Measurements from ENCODE around the gene WASL. TPM values are rescaled to one million over a fixed set of nuclear protein-coding genes. Genes with fewer than 3 reads are reported as not detected.
"Not testable (repeated sequence)": the region's sequence is repeated elsewhere in the genome, so short reads cannot be mapped to it uniquely, and the experiment has no call there.

WASL gene
- total RNA-seq (2014; rRNA removed; shearing (Covaris generic); ENCODE audit: low replicate concordance), result 3.9 and 4.1 TPM in 2 replicates

DNA sequence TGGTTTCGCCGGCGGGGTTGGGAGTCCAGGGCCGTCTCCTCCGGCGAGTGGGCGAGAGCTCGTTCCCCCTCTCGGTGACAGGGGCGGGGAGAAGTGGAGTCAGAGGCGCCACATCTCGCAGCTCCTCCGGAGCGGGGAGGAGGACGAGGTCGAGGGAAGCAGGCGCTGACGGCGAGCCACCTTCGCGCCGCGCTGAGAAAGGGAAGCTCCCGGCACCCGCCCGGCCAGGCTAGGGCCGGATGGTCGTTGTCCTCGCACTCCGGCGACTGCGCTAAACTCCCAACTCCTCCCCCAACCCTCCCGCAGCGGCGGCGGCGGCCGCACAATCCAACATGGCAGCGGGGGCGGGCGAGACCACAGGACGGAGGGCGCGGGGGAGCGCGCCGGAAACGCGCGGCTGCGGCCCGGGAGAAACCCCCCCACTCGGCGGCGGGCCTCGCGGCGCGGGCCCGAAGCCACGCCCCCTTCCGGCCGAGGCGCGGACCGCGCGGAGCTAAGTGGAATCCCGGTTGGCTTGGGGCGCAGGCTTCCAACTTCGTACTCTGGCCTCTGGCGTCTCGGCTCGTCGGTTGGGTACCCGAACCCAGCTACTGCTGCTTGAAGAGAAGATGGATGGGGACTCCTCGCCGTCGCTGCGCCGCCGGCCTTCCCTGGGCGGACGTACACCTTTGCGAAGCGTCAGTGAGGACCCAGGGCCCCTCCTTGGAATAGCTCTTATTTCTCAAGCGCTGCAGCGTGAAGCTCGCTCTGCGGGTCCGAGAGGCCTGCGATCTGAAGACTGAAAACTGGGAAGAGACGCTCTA lies at the start of gene WASL:
TSS of gene WASL (minus strand) at position 270 of the 803 bp plus-strand sequence. CDS start at position 1, 269 bp downstream.
- in situ Hi-C loops (cut with HindIII; ENCODE audit: low pct_unique_long_range_greater_than_20kb, low sequenced_read_pairs), result no loop called here
- peak; percentile 93 for DNase-seq (ENCODE audit: low read depth)

DNA sequence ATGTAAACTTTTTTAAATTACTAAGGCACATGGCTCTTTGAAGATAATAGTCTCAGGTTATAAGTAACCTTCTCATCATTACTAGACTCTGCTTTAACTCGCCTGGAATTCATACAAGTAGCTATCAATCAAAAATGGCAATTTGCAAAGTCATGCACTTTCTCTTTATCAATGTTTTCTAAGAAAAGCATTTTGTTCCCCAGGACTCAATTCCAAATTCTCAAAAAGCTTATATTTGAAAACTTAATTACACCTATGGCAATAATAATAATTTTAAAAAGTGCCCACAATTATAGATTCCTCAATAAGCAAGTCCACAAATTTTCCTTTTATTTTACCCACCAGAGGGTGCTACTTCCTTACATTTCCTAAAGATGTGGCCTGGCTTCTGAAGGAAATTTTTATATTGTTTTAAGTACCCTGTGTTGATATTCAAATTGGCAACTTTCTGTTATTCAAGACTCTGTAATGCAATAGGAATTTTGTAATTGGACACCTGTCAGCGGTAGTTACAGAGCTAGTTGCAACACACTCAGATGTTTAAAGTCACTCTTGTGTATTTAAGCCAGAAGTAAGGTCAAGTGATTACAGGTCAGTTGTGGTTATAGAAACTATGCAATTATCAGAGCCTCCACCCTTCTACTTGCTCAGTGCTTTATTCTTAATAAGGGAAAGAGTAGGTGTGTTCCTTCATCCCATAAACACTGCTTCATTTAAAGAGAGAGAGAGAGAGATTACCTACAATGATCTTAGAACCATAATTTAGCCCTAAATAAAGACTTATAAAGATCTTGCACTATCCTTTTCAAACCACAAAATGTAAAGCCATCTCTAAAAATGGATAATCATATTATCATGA lies 49.1 kb upstream of the WASL start:
- peak; percentile 92 for DNase-seq (ENCODE audit: low read depth)
- in situ Hi-C loops (cut with HindIII; ENCODE audit: low pct_unique_long_range_greater_than_20kb, low sequenced_read_pairs), result no loop called here

DNA sequence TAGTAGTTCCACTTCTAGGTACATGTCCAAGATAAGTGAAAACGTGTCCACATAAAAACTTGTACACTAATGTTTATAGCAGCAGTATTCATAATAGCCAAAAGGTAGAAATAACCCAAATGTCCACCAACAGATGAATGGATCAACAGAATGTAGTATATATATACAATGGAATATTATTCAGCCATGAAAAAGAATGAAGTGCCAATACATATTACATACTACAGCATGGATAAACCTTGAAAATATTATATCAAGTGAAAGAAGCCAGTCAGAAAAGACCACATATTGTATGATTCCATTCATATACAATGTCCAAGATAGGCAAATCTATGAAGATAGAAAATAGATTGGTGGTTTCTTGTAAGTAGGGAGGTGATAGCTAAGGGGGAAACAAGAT lies 47.8 kb upstream of the WASL start:
- in situ Hi-C loops (cut with HindIII; ENCODE audit: low pct_unique_long_range_greater_than_20kb, low sequenced_read_pairs), result no loop called here
- no peak for DNase-seq (ENCODE audit: low read depth)

DNA sequence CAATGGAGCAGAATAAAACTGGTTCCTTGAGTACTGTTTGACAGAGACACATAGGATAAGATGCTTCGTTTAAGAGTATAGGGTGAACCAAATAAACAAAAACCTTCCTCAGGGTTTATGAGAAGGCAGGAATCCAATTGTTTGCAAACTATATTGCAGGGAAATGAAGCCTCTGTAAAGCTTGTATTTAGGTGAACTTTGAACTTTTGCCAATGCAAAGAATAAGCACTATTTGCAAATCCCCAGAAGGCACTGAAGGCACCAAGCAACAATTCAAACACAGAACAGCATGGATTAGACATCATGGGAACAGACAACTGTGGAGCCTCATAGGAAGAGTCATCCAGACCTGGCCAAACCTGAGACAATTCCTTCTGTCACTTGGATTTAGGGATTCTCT lies 47.1 kb upstream of the WASL start:
- in situ Hi-C loops (cut with HindIII; ENCODE audit: low pct_unique_long_range_greater_than_20kb, low sequenced_read_pairs), result no loop called here
- DNase-seq (ENCODE audit: low read depth), result no peak

DNA sequence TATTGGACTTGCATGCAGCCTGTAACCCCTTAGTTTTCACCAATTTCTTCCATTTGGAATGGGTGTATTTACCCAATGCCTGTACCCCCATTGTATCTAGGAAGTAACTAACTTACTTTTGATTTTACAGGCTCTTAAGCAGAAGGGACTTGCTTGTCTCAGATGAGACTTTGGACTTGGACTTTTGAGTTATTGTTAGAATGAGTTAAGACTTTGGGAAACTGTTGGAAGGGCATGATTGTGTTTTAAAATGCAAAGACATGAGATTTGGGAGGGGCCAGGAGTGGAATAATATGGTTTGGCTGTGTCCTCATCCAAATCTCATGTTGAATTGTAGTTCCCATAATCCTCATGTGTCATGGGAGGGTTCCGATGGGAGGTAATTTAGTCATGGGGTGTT lies 46.3 kb upstream of the WASL start:
- in situ Hi-C loops (cut with HindIII; ENCODE audit: low pct_unique_long_range_greater_than_20kb, low sequenced_read_pairs); DNase-seq (ENCODE audit: low read depth): not testable (repeated sequence)

DNA sequence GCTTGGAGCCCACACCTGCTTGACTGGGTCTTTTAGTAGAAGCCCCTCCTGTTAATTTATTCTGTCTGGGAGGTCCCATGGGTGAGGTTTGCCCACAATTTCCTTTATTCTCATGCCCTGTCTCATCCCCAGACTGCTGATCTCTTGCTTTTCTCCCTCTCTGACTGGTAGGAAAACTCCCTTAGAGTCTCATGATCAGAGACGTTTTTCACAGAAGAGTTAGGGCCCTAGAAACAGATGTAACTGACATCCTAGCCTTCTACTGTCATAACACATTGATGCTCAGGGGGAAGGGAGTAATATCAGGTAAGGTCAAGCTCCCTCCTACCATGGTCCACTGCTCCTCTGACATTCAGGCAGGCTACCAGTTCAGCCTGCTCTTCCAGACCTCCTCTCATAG lies 43.7 kb upstream of the WASL start:
- no peak for DNase-seq (ENCODE audit: low read depth)
- in situ Hi-C loops (cut with HindIII; ENCODE audit: low pct_unique_long_range_greater_than_20kb, low sequenced_read_pairs), result no loop called here

DNA sequence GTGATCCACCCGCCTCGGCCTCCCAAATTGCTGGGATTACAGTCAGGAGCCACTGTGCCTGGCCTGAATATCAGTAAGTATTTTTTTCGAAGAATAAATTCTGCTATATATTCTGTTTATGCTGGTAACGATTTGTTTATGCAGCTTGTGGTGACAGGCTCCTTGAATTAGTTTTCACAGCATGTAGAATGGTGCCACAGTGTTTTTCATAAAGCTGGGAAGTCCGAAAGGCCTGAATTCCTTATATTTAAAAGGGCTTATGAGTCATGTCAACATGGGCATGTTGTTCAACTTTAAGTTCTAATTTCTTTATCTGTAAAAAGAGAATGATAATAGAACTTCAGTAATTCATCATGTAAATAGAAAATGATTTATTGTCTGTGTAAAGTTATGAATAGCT lies 42.2 kb upstream of the WASL start:
- in situ Hi-C loops (cut with HindIII; ENCODE audit: low pct_unique_long_range_greater_than_20kb, low sequenced_read_pairs), result no loop called here
- DNase-seq (ENCODE audit: low read depth), result no peak

DNA sequence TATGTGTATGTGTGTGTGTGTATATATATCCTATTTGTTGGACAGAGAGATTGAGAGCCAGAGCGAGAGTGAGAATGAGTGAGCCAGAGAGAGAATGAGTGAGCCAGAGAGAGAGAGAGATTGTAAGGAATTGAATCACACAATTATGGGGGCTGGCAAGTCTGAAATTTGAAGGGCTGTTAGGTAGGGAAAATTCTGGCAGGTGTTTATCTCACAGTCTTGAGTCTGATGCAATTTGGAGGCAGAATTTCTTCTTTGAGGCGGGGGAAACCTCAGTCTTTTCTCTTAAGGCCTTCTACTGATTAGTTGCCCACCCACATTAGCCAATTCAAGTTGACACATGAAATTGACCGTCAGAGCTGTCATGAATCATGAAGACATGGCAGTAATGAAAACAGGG lies 41.0 kb upstream of the WASL start:
- no peak for DNase-seq (ENCODE audit: low read depth)
- in situ Hi-C loops (cut with HindIII; ENCODE audit: low pct_unique_long_range_greater_than_20kb, low sequenced_read_pairs), result no loop called here

DNA sequence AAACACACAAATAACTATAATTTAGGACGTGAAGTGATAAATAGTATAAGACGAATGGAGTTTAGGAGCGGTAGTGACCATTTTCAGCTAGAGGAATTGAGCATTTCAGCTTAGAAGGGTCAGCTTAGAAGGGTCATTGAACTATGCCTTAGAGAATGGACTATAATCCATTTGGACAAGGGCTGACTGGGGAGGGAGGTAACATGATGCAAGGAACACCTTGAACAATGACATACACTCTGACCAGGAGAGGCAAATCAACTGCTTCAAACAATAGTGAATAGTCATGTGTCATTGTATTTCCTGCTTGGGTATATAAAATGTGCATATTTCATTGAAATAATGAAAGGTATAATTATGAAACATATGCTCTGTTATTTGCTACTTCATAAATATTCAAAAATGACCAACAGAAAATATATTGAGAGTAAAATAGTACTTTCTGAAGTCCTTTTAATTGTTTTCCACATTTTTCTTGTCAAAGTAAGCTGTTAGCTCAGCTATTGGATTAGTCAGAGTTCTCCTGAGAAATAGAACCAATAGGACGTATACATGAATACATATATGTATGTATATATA lies 40.5 kb upstream of the WASL start:
- in situ Hi-C loops (cut with HindIII; ENCODE audit: low pct_unique_long_range_greater_than_20kb, low sequenced_read_pairs), result no loop called here
- no peak for DNase-seq (ENCODE audit: low read depth)

DNA sequence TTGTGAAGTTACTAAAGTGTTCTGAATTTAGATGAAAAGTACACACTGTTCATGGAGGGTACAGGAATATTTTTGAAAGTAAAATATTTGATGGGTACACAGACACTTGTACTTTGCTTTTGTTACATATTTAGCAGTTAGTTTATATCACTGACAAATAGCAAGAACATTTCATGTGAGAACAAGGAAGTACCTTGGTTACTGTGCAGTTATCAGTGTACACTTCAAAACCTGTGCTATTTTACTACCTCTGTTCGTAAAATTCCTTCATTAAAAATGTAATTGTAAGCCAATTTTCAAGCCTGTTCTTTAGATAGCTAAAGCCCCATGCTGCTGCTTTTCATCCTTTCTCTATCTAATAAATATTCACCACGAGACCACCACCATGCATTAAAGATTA lies 39.8 kb upstream of the WASL start:
- no peak for DNase-seq (ENCODE audit: low read depth)
- in situ Hi-C loops (cut with HindIII; ENCODE audit: low pct_unique_long_range_greater_than_20kb, low sequenced_read_pairs), result no loop called here

DNA sequence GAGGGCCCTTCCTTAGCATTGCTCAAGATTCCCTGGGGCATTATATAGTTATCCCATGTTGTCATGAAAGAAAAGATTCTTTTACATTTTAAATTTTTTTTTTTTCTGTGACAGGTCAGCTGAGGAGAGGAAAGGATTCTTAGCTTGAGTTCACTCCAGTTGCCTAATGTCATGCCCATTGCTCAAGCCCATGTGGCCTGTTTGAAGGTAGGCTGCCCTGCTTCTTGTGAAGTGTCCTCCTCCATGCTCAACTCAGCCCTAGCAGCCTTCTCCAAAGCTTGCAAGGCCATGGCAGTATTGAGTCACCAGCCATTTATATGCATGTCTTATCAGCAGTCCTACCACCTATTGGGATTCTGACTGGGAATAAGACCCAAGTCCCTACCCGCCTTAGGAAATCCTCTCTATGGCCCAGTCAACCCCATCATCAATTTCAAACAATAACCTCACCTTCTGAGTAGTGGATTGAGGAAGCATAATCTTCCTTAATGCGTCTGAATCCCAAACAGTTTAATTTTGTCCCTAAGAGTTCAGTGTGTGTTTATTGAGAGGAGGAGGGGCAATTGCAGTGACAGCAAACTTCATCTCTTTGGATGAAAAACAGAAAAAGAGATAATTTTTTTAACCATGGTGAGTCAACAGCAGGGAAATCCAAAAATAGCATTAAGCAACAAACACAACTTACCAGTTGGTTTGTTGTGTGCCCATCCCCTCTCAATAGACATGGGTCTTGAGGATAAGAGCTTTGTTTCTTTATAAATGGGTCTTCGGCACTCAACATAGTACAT lies 38.6 kb upstream of the WASL start:
- in situ Hi-C loops (cut with HindIII; ENCODE audit: low pct_unique_long_range_greater_than_20kb, low sequenced_read_pairs), result no loop called here

DNA sequence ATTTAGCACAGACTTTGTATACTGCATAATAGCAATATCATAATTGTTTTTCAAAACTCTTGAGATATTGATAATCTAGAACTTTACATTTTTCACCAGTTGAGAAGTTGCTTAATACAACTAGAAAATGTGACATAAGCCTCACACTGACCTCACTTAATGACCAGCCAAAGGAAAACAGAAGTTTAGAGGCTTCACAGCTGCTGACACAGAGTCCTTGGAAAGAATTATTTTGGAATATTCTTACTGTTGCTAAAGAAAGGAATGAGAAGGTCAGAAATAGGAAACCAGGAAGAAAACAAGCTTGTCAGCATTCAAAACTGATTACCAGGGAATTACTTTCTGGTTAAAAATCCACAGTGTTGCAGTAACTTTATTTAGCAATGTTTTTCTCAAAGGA lies 35.5 kb upstream of the WASL start:
- in situ Hi-C loops (cut with HindIII; ENCODE audit: low pct_unique_long_range_greater_than_20kb, low sequenced_read_pairs), result no loop called here
- no peak for DNase-seq (ENCODE audit: low read depth)

More for the DNA sequence above, 38.6 kb upstream of the WASL start:
- DNase-seq (ENCODE audit: low read depth), result no peak

DNA sequence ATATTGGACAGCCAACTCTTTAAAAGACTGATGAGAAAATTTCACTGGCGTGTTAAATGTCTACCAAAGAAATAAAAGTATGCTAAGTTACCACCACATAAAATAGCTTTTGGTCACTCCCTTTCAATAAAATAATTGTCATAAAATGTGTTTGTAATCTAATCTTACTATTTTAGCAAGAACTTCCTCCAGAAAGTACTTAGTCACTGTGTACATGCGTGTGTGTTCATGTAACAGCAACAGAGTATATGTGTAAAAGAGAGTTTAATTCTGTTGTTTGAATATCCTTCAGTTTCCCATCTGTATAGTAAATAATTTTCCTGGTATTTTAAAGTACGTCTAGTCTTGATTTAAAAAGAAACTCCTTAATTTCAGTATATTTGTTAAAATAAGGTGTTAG lies 35.0 kb upstream of the WASL start:
- in situ Hi-C loops (cut with HindIII; ENCODE audit: low pct_unique_long_range_greater_than_20kb, low sequenced_read_pairs), result no loop called here

DNA sequence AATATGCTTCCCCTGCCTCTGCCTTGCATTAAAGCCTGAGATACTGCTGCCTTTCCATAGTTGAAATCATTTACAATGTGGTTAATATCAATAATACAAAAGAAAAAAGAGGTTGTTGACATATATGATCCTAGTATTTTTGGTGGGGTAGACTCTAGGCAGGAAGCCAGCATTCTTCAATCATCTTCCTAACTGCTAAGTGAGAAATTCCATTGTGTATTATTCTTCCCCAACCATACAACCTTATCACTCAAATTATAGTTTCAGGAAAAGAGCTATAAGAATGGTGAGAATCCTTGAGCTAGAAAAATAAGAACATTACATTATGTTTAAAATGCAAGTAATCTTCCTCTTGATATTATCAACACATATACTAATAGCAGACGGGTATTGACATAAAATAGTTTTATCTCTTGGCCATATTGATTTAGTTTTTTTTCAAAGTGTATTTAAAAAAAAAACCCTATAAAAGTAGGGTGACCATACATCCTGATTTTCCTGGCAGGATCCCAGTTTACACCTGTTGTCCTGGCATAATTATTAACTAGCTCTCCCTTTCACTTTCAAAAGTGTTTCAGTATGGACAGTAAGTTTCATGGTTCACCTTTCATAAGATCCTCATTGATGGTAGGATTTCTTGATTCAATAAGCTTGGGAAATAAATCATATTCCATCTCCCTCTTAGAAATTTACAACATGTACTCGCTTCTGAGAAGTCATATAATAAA lies 33.4 kb upstream of the WASL start:
- DNase-seq (ENCODE audit: low read depth), result no peak
- in situ Hi-C loops (cut with HindIII; ENCODE audit: low pct_unique_long_range_greater_than_20kb, low sequenced_read_pairs), result no loop called here

More for the DNA sequence above, 35.0 kb upstream of the WASL start:
- DNase-seq (ENCODE audit: low read depth), result no peak

DNA sequence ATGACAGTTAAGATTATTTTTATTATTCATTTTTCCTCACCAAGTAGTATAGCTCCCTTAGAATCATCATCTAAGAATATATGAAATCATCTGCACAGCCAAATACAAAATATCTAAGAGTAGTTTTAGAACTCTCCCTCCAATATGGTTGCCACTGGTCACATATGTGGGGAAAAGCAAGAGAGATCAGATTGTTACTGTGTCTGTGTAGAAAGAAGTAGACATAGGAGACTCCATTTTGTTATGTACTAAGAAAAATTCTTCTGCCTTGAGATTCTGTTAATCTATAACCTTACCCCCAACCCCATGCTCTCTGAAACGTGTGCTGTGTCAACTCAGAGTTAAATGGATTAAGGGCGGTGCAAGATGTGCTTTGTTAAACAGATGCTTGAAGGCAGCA lies 31.7 kb upstream of the WASL start:
- in situ Hi-C loops (cut with HindIII; ENCODE audit: low pct_unique_long_range_greater_than_20kb, low sequenced_read_pairs); DNase-seq (ENCODE audit: low read depth): not testable (repeated sequence)

DNA sequence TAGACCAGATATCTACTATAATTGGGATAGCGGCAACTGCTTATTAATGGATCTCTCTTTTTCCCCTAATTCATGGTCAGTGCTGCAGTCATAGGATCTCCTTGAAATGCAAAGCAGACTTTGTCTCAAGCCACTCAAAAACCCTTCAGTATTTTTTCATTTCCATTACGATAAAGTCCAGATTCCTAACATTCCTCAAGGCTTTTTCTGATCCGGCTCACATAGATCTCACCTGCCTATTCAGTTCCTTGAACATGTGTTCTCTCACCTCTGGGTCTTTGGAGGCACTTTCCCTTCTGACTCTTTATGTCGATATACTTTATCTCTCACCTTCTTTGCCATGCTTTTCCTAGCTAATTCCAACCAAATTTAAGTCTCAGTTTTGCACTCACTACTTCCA lies 25.7 kb upstream of the WASL start:
- no peak for DNase-seq (ENCODE audit: low read depth)
- in situ Hi-C loops (cut with HindIII; ENCODE audit: low pct_unique_long_range_greater_than_20kb, low sequenced_read_pairs), result no loop called here

DNA sequence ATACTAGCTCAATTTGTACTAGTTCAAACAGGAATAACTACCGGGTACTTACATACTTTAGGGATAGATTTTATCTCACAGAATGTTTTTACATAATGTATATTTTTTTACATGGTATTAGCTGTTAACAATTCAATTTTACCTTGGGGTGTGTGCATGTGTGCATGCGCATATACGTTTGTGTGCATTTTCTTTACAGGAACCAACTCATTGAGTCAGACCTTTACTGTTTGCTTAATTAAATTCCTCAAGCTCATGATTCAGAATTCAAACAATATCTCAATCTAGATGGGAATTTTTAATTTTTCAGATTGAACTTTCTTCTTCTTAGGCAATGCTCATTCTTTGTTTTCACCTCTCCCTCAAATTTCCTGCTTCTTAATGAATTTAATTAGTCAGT lies 24.7 kb upstream of the WASL start:
- in situ Hi-C loops (cut with HindIII; ENCODE audit: low pct_unique_long_range_greater_than_20kb, low sequenced_read_pairs), result no loop called here
- no peak for DNase-seq (ENCODE audit: low read depth)

DNA sequence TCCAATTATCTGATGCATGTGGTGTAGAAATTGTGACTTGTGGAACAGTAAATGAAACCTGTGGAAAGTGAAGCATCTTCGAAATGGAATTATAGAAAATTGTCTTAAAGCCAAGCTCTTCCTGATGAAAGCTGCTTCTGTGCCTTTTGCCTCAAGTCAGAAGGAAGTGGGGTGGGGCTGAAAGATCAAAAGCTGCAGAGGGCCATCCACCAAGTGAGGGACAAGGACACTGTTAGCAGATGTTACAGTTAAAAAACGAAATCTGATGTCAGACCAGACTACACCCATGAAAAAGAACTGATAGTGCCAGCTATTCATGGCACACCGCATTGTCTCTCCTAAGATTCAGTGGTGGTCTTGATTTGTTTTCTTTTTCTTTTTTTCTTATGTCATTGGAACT lies 23.8 kb upstream of the WASL start:
- no peak for DNase-seq (ENCODE audit: low read depth)
- in situ Hi-C loops (cut with HindIII; ENCODE audit: low pct_unique_long_range_greater_than_20kb, low sequenced_read_pairs), result no loop called here
